HCT116 (cell line): Measurements from ENCODE around the gene HOXD10. TPM values are rescaled to one million over a fixed set of nuclear protein-coding genes. Genes with fewer than 3 reads are reported as not detected.
A peak's percentile ranks its signal among the peaks of the same experiment; 100 is the strongest.

ENCODE experiments used
- ATAC-seq: fragments of 200-7000 bp; cut with Tn5 transposase; 2 replicates; pipeline ENCODE4 v1.9.1; 2020; ENCODE audit warnings: mild to moderate bottlenecking, moderate library complexity
- BruUV-seq: library from RNA; stranded (reverse); fragments of 400-500 nt; replicated peaks from 2 replicates; lab custom pipeline; 2021; lab: Mats Ljungman, UMichigan
- CTCF ChIA-PET: fragments of 300-600 bp; sonication (Branson Sonifier 250); formaldehyde crosslinking; loops from one replicate; lab custom pipeline; 2021; ENCODE audit warnings: antibody characterized with exemption; lab: Charles Lee
- POLR2A ChIA-PET: fragments of 300-600, 350-600 bp; sonication (Branson Sonifier 250); formaldehyde crosslinking; loops from one replicate; lab custom pipeline; 2021; ENCODE audit warnings: antibody characterized with exemption; lab: Charles Lee
- RAD21 ChIA-PET, 2 experiments: fragments of 300-600 bp; sonication (Branson Sonifier 250); formaldehyde crosslinking; loops; one replicate each; lab custom pipeline; 2023; ENCODE audit warnings: low total read pairs in 2 of 2; ENCODE audit not compliant: uncharacterized antibody in 2 of 2, unreplicated experiment in 2 of 2, low non-redundant PET in 1 of 2; lab: Charles Lee
- DNase-seq: peaks from one replicate; pipeline ENCODE4 v3.0.0-alpha.2; 2010; ENCODE audit warnings: low read depth, low spot score
- H2AFZ ChIP-seq: fragments of 200-600 bp; shearing (Covaris generic), sonication (generic); 2 replicates; pipeline ENCODE4 v1.6.1; 2017; ENCODE audit warnings: low read depth, mixed run types, mixed read lengths, antibody characterized with exemption, low read length; ENCODE audit not compliant: poor library complexity, severe bottlenecking
- H3K27ac ChIP-seq: 2 replicates; pipeline ENCODE4 v1.5.1; 2012; ENCODE audit warnings: low read depth, low read length
- H3K27me3 ChIP-seq: fragments of 200-600 bp; sonication (generic); 2 replicates; pipeline ENCODE4 v1.6.1; 2016; ENCODE audit warnings: mixed run types, low read length, mixed read lengths; ENCODE audit not compliant: insufficient read depth
- H3K36me3 ChIP-seq, 2 experiments: fragments of 200-500 bp in 1 of 2; fragments of 200-600 bp in 1 of 2; sonication (Bioruptor generic) in 1 of 2; sonication (generic) in 1 of 2; 2 replicates each; pipeline versions ENCODE4 v1.5.1 to v1.6.1; 2014 to 2016; ENCODE audit warnings: low read length in 2 of 2, inconsistent platforms in 1 of 2, mixed read lengths in 1 of 2, mixed run types in 1 of 2; ENCODE audit not compliant: insufficient read depth in 2 of 2, control insufficient read depth in 1 of 2
- H3K4me1 ChIP-seq, 2 experiments: fragments of 200-600 bp in 1 of 2; sonication (generic) in 1 of 2; 2 replicates each; pipeline versions ENCODE4 v1.5.1 to v1.6.1; 2012 to 2017; ENCODE audit warnings: low read length in 2 of 2, inconsistent platforms in 1 of 2, mild to moderate bottlenecking in 1 of 2, mixed read lengths in 1 of 2, mixed run types in 1 of 2, moderate library complexity in 1 of 2; ENCODE audit not compliant: insufficient read depth in 2 of 2, control insufficient read depth in 1 of 2
- H3K4me2 ChIP-seq: fragments of 200-600 bp; sonication (generic); 2 replicates; pipeline ENCODE4 v1.6.1; 2017; ENCODE audit warnings: mixed run types, low read length, mixed read lengths
- H3K4me3 ChIP-seq, 2 experiments: fragments of 200-600 bp in 1 of 2; sonication (generic) in 1 of 2; replicated peaks in 1 of 2; 2 replicates each; pipeline ENCODE4 v1.5.1; 2011 to 2016; ENCODE audit warnings: low read length in 2 of 2, control low read depth in 1 of 2, low read depth in 1 of 2, mild to moderate bottlenecking in 1 of 2, mixed read lengths in 1 of 2, mixed run types in 1 of 2
- H3K79me2 ChIP-seq: fragments of 200-600 bp; sonication (generic); 2 replicates; pipeline ENCODE4 v1.6.1; 2017; ENCODE audit warnings: mild to moderate bottlenecking, mixed run types, low read length, moderate library complexity, mixed read lengths; ENCODE audit not compliant: insufficient read depth
- H3K9ac ChIP-seq: fragments of 200-600 bp; sonication (generic); 2 replicates; pipeline ENCODE4 v1.6.1; 2016; ENCODE audit warnings: low read length, mixed read lengths
- H3K9me2 ChIP-seq: fragments of 200-600 bp; sonication (generic), shearing (Covaris generic); 2 replicates; pipeline ENCODE4 v1.6.1; 2017; ENCODE audit warnings: mixed run types, mild to moderate bottlenecking, moderate library complexity; ENCODE audit not compliant: insufficient read depth
- H3K9me3 ChIP-seq, 2 experiments: fragments of 200-500 bp in 1 of 2; fragments of 200-600 bp in 1 of 2; sonication (Bioruptor generic) in 1 of 2; sonication (generic) in 1 of 2; 2 replicates each; pipeline ENCODE4 v1.6.1; 2014 to 2017; ENCODE audit warnings: low read length in 2 of 2, mixed read lengths in 2 of 2, inconsistent platforms in 1 of 2, low read depth in 1 of 2, mild to moderate bottlenecking in 1 of 2, mixed run types in 1 of 2, moderate library complexity in 1 of 2; ENCODE audit not compliant: control insufficient read depth in 1 of 2, insufficient read depth in 1 of 2
- H4K20me1 ChIP-seq: fragments of 200-600 bp; sonication (generic), shearing (Covaris generic); 2 replicates; pipeline ENCODE4 v1.6.1; 2017; ENCODE audit warnings: mixed run types, mild to moderate bottlenecking, moderate library complexity; ENCODE audit not compliant: insufficient read depth
- ATF3 ChIP-seq: IDR thresholded peaks from 2 replicates; pipeline ENCODE4 v1.6.1; 2012
- CEBPB ChIP-seq: IDR thresholded peaks from 2 replicates; pipeline ENCODE4 v1.6.1; 2012; ENCODE audit warnings: low read depth
- ELF1 ChIP-seq: IDR thresholded peaks from 2 replicates; pipeline ENCODE4 v1.6.1; 2012; ENCODE audit warnings: low read depth, borderline replicate concordance
- JUND ChIP-seq: IDR thresholded peaks from 2 replicates; pipeline ENCODE4 v1.6.1; 2012
- MAX ChIP-seq: IDR thresholded peaks from 2 replicates; pipeline ENCODE4 v1.6.1; 2012
- POLR2AphosphoS5 ChIP-seq: IDR thresholded peaks from 2 replicates; pipeline ENCODE4 v1.6.1; 2011; ENCODE audit warnings: mild to moderate bottlenecking, low read depth, low read length, moderate library complexity
- RAD21 ChIP-seq: IDR thresholded peaks from 2 replicates; pipeline ENCODE4 v1.6.1; 2012; ENCODE audit warnings: low read depth, mild to moderate bottlenecking
- SIN3A ChIP-seq: IDR thresholded peaks from 2 replicates; pipeline ENCODE4 v1.6.1; 2012; ENCODE audit warnings: low read depth
- SRF ChIP-seq: IDR thresholded peaks from 2 replicates; pipeline ENCODE4 v1.6.1; 2012; ENCODE audit warnings: low read depth
- intact Hi-C: fragments of 100-400 bp; cut with micrococcal nuclease; formaldehyde crosslinking; loops from 2 replicates; pipeline ENCODE4 v1.10.0; 2022
- total RNA-seq: library from RNA; stranded (reverse); gene quantifications from one replicate; pipeline ENCODE4 v1.2.1, GENCODE V29; 2021; ENCODE audit not compliant: unreplicated experiment

Gene HOXD10
- total RNA-seq, 1 experiment from 2014 or later, result not detected

DNA sequence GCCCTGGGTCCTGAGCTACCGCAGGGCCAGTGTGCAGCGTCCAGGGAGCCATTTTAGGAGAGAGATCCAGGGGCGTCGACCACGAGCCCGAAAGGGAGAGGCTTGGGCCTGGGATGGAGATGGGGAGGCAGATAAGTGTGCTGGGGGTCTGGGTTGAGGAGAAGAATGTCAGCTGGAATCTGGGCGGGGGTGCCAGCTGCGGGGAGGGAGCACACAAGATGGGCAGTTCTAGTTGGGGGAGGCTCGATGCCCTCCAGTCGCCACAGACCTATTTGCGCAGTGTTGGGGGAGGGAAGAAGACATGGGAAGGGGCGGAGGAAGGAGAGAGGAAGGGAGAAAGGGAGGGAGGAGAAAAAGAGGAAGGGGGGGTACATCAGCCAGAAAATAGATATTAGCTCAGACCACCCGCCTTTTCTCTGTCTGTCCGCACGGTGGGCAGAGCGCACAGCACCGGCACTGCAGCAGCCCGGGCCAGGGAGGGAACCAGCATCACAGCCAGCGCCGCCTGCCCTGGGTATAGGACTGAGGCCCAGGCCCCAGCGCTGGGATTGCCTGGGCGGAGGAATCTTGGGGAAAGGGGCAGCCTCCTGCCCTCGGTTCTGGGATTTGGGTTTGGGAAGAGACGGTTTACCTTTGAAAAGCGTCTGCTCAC lies 11.4 kb upstream of the HOXD10 start (continued):
- no peak for TF ChIP-seq POLR2AphosphoS5
- TF ChIP-seq SRF, result no peak
- no peak for TF ChIP-seq ELF1
- no peak for TF ChIP-seq ATF3
- no peak for TF ChIP-seq RAD21
- no peak for TF ChIP-seq MAX

- BruUV-seq, result no TSS peak
- no peaks in the 10 kb centered on the region for H3K79me2 ChIP-seq
- RAD21 ChIA-PET, result no interaction called here
- peak overlapping the region; percentile 78 for H2AFZ ChIP-seq
- no peaks in the 10 kb centered on the region for H3K9me3 ChIP-seq
- CTCF ChIA-PET, result interaction anchor here (1.4 kb wide), 1 partner anchor 8 kb away, joined by 3 read pairs; no protein-coding TSS in a partner anchor
- H3K9ac ChIP-seq, result no peak overlapping the region
- TF ChIP-seq CEBPB, result no peak
- no peak for TF ChIP-seq JUND
- no peak for TF ChIP-seq SIN3A
- TF ChIP-seq, all 23 proteins: peak for 0
- peak overlapping the region in 1 of 2 experiments; percentile 56; a peak in 1 of 4 replicates for H3K4me3 ChIP-seq
- peaks cover 0 to 11% of the 10 kb centered on the region in 2 experiments; a peak in 1 of 4 replicates for H3K4me1 ChIP-seq
- DNase-seq (no peak), ATAC-seq (no peak; the same call in 1 of the 2 replicates)
- H3K27ac ChIP-seq, result no peak overlapping the region
- H4K20me1 ChIP-seq, result no peaks in the 10 kb centered on the region
- POLR2A ChIA-PET, result no interaction called here
- H3K27me3 ChIP-seq, result no peaks in the 10 kb centered on the region
- H3K36me3 ChIP-seq, result no peaks in the 10 kb centered on the region
- H3K9me2 ChIP-seq, result no peaks in the 10 kb centered on the region
- peak overlapping the region; percentile 89 for H3K4me2 ChIP-seq
- intact Hi-C loops, result no loop called here
Observed at GRCh38 chr2:176105730-176106580, 10.6 kb upstream of the HOXD10 start.
